SJSA1 (cell line): ENCODE data around the gene EPHA10. TPM values are rescaled to one million over a fixed set of nuclear protein-coding genes. Genes with fewer than 3 reads are reported as not detected.

ENCODE experiments used
- DNase-seq, 2 experiments: peaks; one replicate each; pipeline ENCODE4 v3.0.0-alpha.2; 2015 to 2020; ENCODE audit warnings: low spot score in 2 of 2, low read depth in 1 of 2
- H3K27ac ChIP-seq: fragments of 250-450 bp; sonication (Bioruptor Pico); 2 replicates; pipeline ENCODE4 v1.5.1; 2020; ENCODE audit warnings: mild to moderate bottlenecking, moderate library complexity
- H3K27me3 ChIP-seq: fragments of 250-450 bp; sonication (Bioruptor Pico); replicated peaks from 2 replicates; pipeline ENCODE4 v1.5.1; 2020; ENCODE audit warnings: mild to moderate bottlenecking, moderate library complexity
- H3K36me3 ChIP-seq: fragments of 250-450 bp; sonication (Bioruptor Pico); 2 replicates; pipeline ENCODE4 v1.5.1; 2020; ENCODE audit warnings: mild to moderate bottlenecking
- H3K4me1 ChIP-seq: fragments of 250-450 bp; sonication (Bioruptor Pico); replicated peaks from 2 replicates; pipeline ENCODE4 v1.6.1; 2021; ENCODE audit warnings: mild to moderate bottlenecking
- H3K4me3 ChIP-seq: fragments of 250-450 bp; sonication (Bioruptor Pico); 2 replicates; pipeline ENCODE4 v1.5.1; 2020; ENCODE audit warnings: mild to moderate bottlenecking
- H3K9me3 ChIP-seq: fragments of 250-450 bp; sonication (Bioruptor Pico); replicated peaks from 2 replicates; pipeline ENCODE4 v1.5.1; 2020; ENCODE audit warnings: mild to moderate bottlenecking
- total RNA-seq: library from RNA; depleted of rRNA; stranded (reverse); fragments of >200 nt; shearing (Covaris generic); gene quantifications from 2 replicates; pipeline ENCODE4 v1.2.3, GENCODE V29; 2014; rRNA removed

EPHA10 gene
- not detected in 2 replicates for total RNA-seq

- Histone ChIP-seq H3K27me3 (peaks cover 55% of the 10 kb centered on the region), H3K4me3 (no peak within 1 kb of the TSS), H3K27ac (no peak within 1 kb of the TSS), H3K4me1 (no peaks in the 10 kb centered on the region), H3K36me3 (no peaks in the 10 kb centered on the region), H3K9me3 (peaks cover 7% of the 10 kb centered on the region; the same call in 1 of the 2 replicates)
- no peak for DNase-seq
These were observed at the start of gene EPHA10 for GRCh38 chr1:37764888-37765441. Gene EPHA10, minus strand, starts transcription at chr1:37765120. Its CDS starts 54 bp downstream, at chr1:37765066.

DNA sequence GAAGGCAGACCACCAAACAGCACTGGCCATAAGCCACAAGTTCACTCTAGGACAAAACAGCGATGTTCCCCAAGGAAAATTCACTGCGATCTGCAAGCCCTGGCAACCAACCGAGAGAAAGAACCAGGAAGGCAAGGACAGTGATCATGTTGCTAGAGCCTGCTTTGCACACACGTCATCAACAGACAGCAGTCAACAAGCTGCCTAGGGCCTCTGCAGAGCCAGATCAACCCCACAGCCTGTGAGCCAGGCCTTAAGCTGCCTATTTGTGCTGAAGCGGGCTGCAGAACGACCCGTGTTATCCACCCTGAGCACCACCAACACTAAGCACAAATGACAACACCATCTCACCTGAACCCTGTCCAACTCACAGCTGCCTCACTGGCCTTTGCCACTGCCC, 49.3 kb upstream of the EPHA10 start:
- H3K4me3 ChIP-seq, result no peak overlapping the region
- H3K36me3 ChIP-seq, result peaks cover 51% of the 10 kb centered on the region
- no peak for DNase-seq
- H3K4me1 ChIP-seq, result peaks cover 2% of the 10 kb centered on the region
- no peaks in the 10 kb centered on the region for H3K9me3 ChIP-seq
- no peaks in the 10 kb centered on the region for H3K27me3 ChIP-seq
- no peak overlapping the region for H3K27ac ChIP-seq

- H3K27ac ChIP-seq, result no peak overlapping the region
- no peaks in the 10 kb centered on the region for H3K9me3 ChIP-seq
- peaks cover 7% of the 10 kb centered on the region for H3K4me1 ChIP-seq
- no peak for DNase-seq
- no peaks in the 10 kb centered on the region for H3K27me3 ChIP-seq
- no peak overlapping the region for H3K4me3 ChIP-seq
- H3K36me3 ChIP-seq, result peaks cover 52% of the 10 kb centered on the region
These were observed 48.7 kb upstream of the EPHA10 start for GRCh38 chr1:37813529-37814145.

- peaks cover 16% of the 10 kb centered on the region for H3K4me1 ChIP-seq
- DNase-seq, result peak; percentile 46 to 75
- peaks cover 59% of the 10 kb centered on the region for H3K36me3 ChIP-seq
- no peaks in the 10 kb centered on the region for H3K27me3 ChIP-seq
- H3K27ac ChIP-seq, result no peak overlapping the region
- no peak overlapping the region for H3K4me3 ChIP-seq
- no peaks in the 10 kb centered on the region for H3K9me3 ChIP-seq
These were observed 46.2 kb upstream of the EPHA10 start for GRCh38 chr1:37811027-37811655.

- no peak for DNase-seq
These were observed 45.0 kb upstream of the EPHA10 start for GRCh38 chr1:37809942-37810341.

DNA sequence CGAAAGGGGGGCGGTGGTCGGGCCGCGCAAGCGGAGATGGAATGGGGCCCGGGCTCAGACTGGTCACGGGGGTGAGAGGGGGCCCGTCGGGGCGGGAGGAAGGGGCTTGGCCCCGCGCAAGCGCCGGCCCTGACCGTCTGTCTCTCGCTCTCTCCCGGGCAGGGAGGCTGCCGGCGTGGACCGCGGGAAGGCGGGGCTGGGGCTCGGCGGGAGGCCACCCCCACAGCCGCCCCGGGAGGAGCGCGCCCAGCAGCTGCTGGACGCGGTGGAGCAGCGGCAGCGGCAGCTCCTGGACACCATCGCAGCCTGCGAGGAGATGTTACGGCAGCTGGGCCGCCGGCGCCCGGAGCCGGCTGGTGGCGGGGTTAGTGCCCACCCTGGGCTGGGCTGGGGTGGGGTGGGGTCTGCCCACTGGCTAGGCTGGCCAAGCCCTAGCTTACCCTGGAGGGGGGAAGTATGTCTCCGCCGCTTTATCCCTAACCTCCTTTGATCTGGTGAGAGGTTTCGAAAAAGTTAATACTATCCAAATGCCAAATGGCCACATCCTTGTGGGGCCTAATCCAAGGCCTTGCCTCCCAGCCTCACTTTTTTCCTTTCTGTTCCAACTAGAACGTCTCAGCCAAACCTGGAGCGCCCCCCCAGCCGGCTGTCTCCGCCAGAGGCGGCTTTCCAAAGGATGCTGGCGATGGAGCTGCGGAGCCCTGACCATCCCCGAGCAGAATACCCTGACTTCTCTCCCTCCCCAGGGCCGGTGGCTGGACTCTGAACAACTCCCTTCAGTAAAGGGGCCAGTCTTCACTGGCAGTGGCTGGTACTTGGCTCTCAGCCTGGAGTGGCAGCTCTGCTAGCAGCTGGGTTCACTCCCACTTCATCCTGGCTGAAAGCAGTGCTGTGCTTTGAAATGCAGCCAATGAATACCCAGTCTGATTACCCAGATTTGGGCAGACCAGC, 43.7 kb upstream of the EPHA10 start:
- H3K36me3 ChIP-seq, result peaks cover 65% of the 10 kb centered on the region

More at GRCh38 chr1:37809942-37810341, 45.0 kb upstream of the EPHA10 start:
- no peak overlapping the region for H3K4me3 ChIP-seq
- peaks cover 16% of the 10 kb centered on the region for H3K4me1 ChIP-seq
- peaks cover 61% of the 10 kb centered on the region for H3K36me3 ChIP-seq
- H3K27me3 ChIP-seq, result no peaks in the 10 kb centered on the region
- H3K27ac ChIP-seq, result no peak overlapping the region
- no peaks in the 10 kb centered on the region for H3K9me3 ChIP-seq

DNA sequence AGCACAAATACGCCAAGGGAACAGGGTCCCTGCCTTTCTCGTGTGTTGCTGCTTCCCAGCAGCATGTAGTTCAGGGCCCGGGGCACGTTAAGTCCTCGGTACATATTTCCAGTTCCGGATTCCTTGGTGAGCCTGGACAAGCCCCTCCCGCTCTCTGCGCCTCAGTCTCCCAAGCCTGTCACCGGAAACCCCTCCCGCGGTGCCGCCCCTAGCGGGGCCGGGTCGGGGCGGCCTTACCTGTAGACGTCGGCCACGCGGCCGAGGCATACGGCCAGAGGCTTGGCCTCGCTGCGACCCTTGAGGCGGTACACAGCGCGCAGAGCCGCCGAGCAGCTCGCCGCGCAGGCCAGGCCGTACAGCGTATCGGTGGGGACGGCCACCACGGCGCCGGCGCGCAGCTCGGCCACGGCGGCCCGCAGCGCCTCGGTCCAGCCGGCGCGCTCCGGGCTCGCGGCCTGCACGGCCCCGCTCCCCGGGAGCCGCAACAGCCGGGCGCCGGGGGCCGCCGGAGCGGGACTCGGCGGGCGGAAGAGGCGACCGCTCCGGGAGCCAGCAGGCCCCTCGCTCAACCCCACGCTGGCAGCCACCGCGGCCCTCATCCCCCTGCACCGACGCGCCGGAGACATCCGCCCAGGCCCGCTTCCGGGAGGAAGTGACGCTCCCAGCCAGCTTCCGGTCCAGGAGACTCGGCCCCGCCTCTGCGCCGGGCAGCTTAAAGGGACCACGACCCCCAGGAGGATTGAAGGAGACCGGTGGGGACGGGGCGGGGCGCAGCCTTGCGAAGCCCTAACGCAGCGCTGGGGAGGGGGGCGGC, 42.8 kb upstream of the EPHA10 start, which contains the start of the genes C1orf122 and YRDC:
Gene C1orf122, plus strand, starts transcription at position 236 of the 814 bp plus-strand sequence. CDS start 615 bp downstream, outside the sequence.
Gene YRDC, minus strand, starts transcription at position 654 of the 814 bp plus-strand sequence. Its CDS starts 28 bp downstream, at position 626.
- H3K27ac ChIP-seq, result peak within 1 kb of the TSS; percentile 81
- DNase-seq, result peak; percentile 81 to 96
- peaks cover 74% of the 10 kb centered on the region for H3K36me3 ChIP-seq
- no peaks in the 10 kb centered on the region for H3K27me3 ChIP-seq
- H3K9me3 ChIP-seq, result no peaks in the 10 kb centered on the region
- H3K4me3 ChIP-seq, result peak within 1 kb of the TSS; percentile 95
- H3K4me1 ChIP-seq, result peaks cover 16% of the 10 kb centered on the region

More for the DNA sequence above, 43.7 kb upstream of the EPHA10 start:
- peaks cover 16% of the 10 kb centered on the region for H3K4me1 ChIP-seq
- H3K4me3 ChIP-seq, result peak overlapping the region; percentile 95
- peak overlapping the region; percentile 81 for H3K27ac ChIP-seq
- H3K9me3 ChIP-seq, result no peaks in the 10 kb centered on the region
- H3K27me3 ChIP-seq, result no peaks in the 10 kb centered on the region
- peak; percentile 67 to 82 for DNase-seq

GRCh38 chr1:37807220-37807554, 42.3 kb upstream of the EPHA10 start:
- Histone ChIP-seq H3K27me3 (no peaks in the 10 kb centered on the region), H3K4me1 (peaks cover 16% of the 10 kb centered on the region), H3K36me3 (peaks cover 80% of the 10 kb centered on the region), H3K9me3 (no peaks in the 10 kb centered on the region), H3K27ac (peak overlapping the region; percentile 81; the same call in 1 of the 2 replicates), H3K4me3 (peak overlapping the region; percentile 95)
- DNase-seq, result no peak

GRCh38 chr1:37802439-37802838, 37.5 kb upstream of the EPHA10 start:
- no peak overlapping the region for H3K4me3 ChIP-seq
- DNase-seq, result no peak
- H3K4me1 ChIP-seq, result peaks cover 10% of the 10 kb centered on the region
- H3K9me3 ChIP-seq, result no peaks in the 10 kb centered on the region
- H3K27ac ChIP-seq, result no peak overlapping the region
- peaks cover 65% of the 10 kb centered on the region for H3K36me3 ChIP-seq
- no peaks in the 10 kb centered on the region for H3K27me3 ChIP-seq

DNA sequence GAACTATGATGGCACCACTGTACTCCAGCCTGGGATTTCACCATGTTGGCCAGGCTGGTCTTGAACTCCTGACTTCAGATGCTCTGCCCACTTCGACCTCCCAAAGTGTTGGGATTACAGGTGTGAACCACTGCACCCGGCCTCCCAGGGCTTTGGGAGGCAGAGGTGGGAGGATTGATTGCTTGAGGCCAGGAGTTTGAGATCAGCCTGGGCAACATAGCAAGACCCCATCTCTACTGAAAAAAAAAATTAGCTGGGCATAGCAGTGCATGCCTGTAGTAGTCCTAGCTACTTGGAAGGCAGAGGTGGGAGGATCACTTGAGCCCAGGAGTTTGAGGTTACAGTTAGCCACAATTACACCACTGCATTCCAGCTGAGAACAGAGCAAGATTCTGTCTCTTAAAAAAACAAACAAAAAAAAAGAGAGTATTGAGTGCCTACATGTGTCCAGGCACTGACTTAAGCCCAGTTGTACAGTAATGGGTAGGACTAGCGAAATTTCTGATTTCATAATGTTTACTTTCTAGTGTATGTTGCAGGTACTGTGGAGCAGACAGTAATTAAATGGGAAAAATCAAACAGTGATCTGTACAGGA, 32.9 kb upstream of the EPHA10 start:
- H3K9me3 ChIP-seq, result no peaks in the 10 kb centered on the region; the same call in 1 of the 2 replicates
- peak in 1 of 2 experiments; percentile 32 for DNase-seq
- H3K36me3 ChIP-seq, result peaks cover 19% of the 10 kb centered on the region
- peaks cover 12% of the 10 kb centered on the region for H3K4me1 ChIP-seq
- H3K27ac ChIP-seq, result no peak overlapping the region
- H3K4me3 ChIP-seq, result no peak overlapping the region
- H3K27me3 ChIP-seq, result peaks cover 18% of the 10 kb centered on the region

- H3K27ac ChIP-seq, result no peak overlapping the region
- peaks cover 12% of the 10 kb centered on the region for H3K4me1 ChIP-seq
- DNase-seq, result peak in 1 of 2 experiments; percentile 35
- H3K36me3 ChIP-seq, result 0 out of 2 replicates have a peak, but pooled peaks cover 5% of the 10 kb centered on the region
- H3K4me3 ChIP-seq, result no peak overlapping the region
- peaks cover 34% of the 10 kb centered on the region for H3K27me3 ChIP-seq
- H3K9me3 ChIP-seq, result no peaks in the 10 kb centered on the region; the same call in 1 of the 2 replicates
These were observed 30.6 kb upstream of the EPHA10 start for GRCh38 chr1:37795340-37796125.
